ENCODE measurements around the gene SLC6A12.

SLC6A12 gene

GRCh38 chr12:234019-234418 lies 20.1 kb upstream of the SLC6A12 start:
- peak overlapping the region; percentile 54 to 72 (median 69) for H3K27ac Mint-ChIP-seq
- H3K9me3 Mint-ChIP-seq: peaks cover 17% of the 10 kb centered on the region
- TF ChIP-seq, protein P1, sequence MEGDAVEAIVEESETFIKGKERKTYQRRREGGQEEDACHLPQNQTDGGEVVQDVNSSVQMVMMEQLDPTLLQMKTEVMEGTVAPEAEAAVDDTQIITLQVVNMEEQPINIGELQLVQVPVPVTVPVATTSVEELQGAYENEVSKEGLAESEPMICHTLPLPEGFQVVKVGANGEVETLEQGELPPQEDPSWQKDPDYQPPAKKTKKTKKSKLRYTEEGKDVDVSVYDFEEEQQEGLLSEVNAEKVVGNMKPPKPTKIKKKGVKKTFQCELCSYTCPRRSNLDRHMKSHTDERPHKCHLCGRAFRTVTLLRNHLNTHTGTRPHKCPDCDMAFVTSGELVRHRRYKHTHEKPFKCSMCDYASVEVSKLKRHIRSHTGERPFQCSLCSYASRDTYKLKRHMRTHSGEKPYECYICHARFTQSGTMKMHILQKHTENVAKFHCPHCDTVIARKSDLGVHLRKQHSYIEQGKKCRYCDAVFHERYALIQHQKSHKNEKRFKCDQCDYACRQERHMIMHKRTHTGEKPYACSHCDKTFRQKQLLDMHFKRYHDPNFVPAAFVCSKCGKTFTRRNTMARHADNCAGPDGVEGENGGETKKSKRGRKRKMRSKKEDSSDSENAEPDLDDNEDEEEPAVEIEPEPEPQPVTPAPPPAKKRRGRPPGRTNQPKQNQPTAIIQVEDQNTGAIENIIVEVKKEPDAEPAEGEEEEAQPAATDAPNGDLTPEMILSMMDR (IDR thresholded peaks at IDR 0.05; ENCODE audit: unreplicated experiment in 3 of 3): no peak
- peaks cover 29% of the 10 kb centered on the region for H3K36me3 Mint-ChIP-seq (ENCODE audit: low read depth)
- H3K27me3 Mint-ChIP-seq (ENCODE audit: low read depth): peaks cover 6% of the 10 kb centered on the region
- H3K4me3 Mint-ChIP-seq: no peak overlapping the region
- H3K4me1 Mint-ChIP-seq: peaks cover 50% of the 10 kb centered on the region

- TF ChIP-seq, protein P1 (IDR thresholded peaks at IDR 0.05; ENCODE audit: unreplicated experiment in 3 of 3): no peak
- H3K4me1 Mint-ChIP-seq: peaks cover 54% of the 10 kb centered on the region
These were observed 19.6 kb upstream of the SLC6A12 start for GRCh38 chr12:233615-233968.

DNA sequence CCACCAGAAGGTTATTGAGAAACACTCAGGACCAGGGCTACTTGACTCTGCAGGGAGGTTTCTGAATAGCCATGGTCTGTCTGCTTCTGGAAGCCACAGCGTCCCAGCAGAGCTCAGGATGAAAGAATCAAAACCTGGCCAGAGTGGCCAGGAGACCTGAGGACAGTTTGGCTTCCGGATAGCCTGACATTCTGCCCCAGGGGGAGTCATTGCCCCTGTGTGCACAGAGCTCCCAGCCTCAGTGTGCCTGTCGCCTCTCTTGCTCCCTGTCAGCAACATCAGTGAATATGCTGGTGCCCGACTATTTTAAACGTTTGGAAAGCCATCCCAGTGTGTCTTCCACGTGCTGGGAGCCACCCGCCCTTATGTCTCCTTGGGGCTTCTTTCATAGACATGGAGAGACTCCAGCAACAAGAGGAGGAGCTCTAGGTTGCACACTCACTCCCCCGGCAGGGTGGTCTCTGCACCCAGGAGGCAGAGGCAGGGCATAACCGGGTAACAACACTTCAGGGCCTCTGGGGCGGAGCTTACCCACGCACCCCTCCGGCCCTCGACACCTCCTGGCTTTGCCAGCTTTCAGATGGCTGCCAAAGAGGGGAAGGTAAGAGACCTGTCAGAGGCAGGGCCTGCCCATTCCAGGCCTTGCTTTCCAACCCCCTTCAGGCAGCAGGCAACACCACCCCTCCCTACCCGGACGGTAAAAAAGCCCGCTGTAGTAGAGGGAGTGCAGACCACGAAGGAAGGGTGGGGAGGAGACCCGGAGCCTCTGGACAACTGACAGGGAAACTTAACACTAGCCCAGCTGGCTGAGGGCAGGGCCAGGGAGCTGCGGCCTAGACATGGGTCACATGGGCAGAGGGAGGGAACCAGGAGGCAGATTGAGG lies 19.0 kb upstream of the SLC6A12 start:
- Mint-ChIP-seq H3K27me3 (ENCODE audit: low read depth) (peaks cover 6% of the 10 kb centered on the region), H3K9me3 (peaks cover 17% of the 10 kb centered on the region), H3K27ac (peak overlapping the region; percentile 54 to 72 (median 69)), H3K4me3 (peak overlapping the region in 1 of 3 experiments; percentile 18), H3K36me3 (ENCODE audit: low read depth) (peaks cover 29% of the 10 kb centered on the region), H3K4me1 (peaks cover 57% of the 10 kb centered on the region)
- TF ChIP-seq, protein P1 (IDR thresholded peaks at IDR 0.05; ENCODE audit: unreplicated experiment in 3 of 3): no peak

More at GRCh38 chr12:233615-233968, 19.6 kb upstream of the SLC6A12 start:
- Mint-ChIP-seq H3K27me3 (ENCODE audit: low read depth) (peaks cover 6% of the 10 kb centered on the region), H3K4me3 (peak overlapping the region in 1 of 3 experiments; percentile 18), H3K36me3 (ENCODE audit: low read depth) (peaks cover 29% of the 10 kb centered on the region), H3K27ac (peak overlapping the region; percentile 54 to 72 (median 69)), H3K9me3 (peaks cover 17% of the 10 kb centered on the region)

GRCh38 chr12:230925-231671 lies 17.1 kb upstream of the SLC6A12 start:
- H3K9me3 Mint-ChIP-seq: peaks cover 13% of the 10 kb centered on the region
- TF ChIP-seq, protein P1 (IDR thresholded peaks at IDR 0.05; ENCODE audit: unreplicated experiment in 3 of 3): no peak
- H3K4me3 Mint-ChIP-seq: no peak overlapping the region
- H3K4me1 Mint-ChIP-seq: peaks cover 64% of the 10 kb centered on the region
- H3K36me3 Mint-ChIP-seq (ENCODE audit: low read depth): peaks cover 19% of the 10 kb centered on the region
- no peak overlapping the region for H3K27ac Mint-ChIP-seq
- peaks cover 2% of the 10 kb centered on the region for H3K27me3 Mint-ChIP-seq (ENCODE audit: low read depth)

GRCh38 chr12:229441-230191 lies 15.7 kb upstream of the SLC6A12 start:
- TF ChIP-seq, protein P1 (IDR thresholded peaks at IDR 0.05; ENCODE audit: unreplicated experiment in 3 of 3): no peak
- H3K9me3 Mint-ChIP-seq: peaks cover 2% of the 10 kb centered on the region
- H3K4me1 Mint-ChIP-seq: peaks cover 69% of the 10 kb centered on the region
- H3K36me3 Mint-ChIP-seq (ENCODE audit: low read depth): peaks cover 7% of the 10 kb centered on the region
- no peak overlapping the region for H3K4me3 Mint-ChIP-seq
- H3K27ac Mint-ChIP-seq: peak overlapping the region in 1 of 3 experiments; percentile 8
- no peaks in the 10 kb centered on the region for H3K27me3 Mint-ChIP-seq (ENCODE audit: low read depth)
